GM18508 (cell line): ENCODE measurements around the gene SH3RF2.
"Not testable (repeated sequence)": the region's sequence is repeated elsewhere in the genome, so short reads cannot be mapped to it uniquely, and the experiment has no call there.

Experiments
- ATAC-seq: cut with Tn5 transposase; IDR thresholded peaks from one replicate; pipeline ENCODE4 v1.9.1; 2021; ENCODE audit warnings: moderate number of reproducible peaks; ENCODE audit not compliant: insufficient read depth, unreplicated experiment

The SH3RF2 gene

DNA sequence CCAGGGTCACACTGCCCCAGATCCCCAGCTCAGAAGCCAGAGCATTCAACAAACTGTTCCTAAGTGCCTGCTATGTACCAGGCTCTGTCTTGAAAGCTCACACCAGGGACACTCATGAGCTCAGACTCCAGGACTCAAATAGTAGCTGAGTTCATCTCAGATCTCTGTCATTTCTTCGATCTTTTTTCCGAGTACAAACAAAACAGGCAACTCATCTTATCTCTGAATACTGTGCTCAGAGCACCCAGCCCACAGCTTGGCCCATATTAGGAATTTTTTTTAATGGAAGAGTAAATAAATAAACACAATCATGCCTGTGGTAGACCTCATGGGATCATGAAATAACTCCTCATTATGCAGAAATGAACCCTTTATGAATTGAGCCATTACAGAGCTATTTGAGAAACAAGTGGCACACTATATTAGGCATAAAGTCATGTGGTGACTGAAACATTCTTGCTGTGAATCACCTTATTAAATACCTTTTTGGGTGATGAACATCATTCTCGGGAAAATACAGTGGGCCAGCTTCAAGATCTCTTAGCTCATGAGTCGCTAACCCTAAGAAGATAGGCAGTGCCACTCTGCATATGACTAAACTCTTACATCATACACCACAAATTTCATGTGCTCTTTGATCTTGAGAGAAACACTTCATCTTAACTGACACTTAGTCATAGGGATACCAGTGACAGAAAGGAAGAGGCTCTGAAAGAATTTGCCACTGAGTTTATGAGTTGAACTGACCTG, 9.9 kb downstream of the SH3RF2 start:
- peak; percentile 96 for ATAC-seq

DNA sequence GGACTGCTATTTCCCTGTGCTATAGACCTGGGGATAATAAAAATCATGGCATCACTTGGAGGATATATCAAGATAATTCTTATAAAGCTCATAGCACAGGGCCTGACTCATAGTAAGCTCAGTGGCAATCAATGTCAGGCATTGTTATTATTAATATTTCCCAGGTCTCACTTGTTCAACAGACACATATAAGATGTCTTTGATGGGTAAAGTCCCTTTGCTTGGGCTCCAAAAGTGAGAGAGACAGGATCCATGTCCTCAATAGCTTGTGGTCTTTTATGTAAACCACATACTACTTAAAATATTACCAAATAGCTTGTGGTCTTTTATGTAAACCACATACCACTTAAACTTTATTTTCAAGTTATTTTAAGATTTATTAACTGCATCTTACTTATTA, 11.2 kb downstream of the SH3RF2 start:
- no peak for ATAC-seq

DNA sequence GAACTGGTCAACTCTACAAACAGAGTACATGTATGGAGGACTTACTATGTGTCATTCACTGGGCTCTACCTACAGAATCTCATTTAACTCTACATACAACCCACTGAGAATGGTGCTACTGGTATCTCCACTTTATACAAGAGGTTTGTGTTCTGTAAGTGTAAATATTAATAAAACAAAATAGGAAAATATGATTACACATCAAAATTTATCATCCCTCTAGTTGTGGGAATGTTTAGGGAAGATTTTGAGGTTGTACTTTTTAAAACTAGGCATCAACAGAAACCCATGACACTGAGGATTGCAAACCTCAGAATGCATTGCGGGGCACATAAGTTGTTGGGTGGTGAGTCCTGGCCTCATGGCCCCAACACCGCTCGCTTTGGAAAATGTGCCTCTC, 11.7 kb downstream of the SH3RF2 start:
- no peak for ATAC-seq

DNA sequence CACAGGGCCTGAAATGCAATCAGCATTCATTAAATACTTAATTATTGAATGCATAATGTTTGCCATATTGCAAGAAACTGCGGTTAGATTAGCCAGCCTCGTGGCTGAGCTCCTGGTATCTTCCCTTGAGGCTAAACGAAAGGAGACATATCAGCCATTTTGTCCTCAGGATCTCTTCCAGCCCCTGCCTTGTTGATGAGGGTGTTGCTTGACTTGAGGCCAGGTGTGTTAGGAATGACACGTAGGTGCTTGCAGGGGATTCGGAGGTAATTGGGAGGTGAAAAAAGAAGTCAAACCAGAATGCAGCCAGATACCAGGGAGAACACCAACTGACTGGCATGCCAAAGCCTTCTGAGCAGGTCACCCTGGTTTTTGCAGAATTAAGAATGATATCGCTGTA, 12.5 kb downstream of the SH3RF2 start:
- no peak for ATAC-seq

DNA sequence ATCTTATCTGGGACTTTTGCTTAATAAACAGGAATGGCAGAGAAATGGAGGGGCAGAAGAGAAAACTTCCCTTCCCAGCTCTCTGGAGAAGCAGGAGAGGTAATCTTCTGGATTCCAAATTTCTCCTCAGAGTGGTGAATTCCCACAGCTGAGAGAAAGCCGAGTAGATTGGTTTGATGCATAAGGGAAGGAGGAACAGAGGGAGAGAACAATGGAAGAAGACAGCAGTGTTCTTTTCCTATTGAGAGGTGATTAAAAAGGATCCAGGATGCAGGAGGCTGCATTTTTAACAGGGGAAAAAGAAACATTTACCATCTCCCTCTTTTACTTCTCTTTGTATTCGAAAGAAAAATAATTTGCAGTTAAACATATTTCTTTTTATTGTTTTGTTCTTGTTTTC, 13.1 kb downstream of the SH3RF2 start:
- no peak for ATAC-seq

DNA sequence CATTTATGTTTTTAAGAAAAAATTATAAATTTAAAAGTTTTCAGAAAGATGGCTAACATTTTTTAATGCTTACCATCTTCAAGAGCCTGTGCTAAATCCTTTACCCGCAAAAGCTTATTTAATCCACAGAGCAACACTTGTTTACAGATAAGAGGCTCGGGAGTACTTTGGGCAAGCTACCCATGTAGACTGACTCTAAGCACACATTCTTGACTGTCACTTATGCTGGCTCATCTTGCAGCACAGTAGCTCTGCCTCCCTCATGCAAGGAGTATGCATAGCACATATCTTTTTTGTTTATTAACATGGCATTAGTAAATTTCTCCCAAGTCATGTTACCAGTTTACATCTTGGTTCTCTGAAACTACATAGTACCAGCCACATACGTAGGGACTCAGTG, 14.7 kb downstream of the SH3RF2 start:
- ATAC-seq: no peak

DNA sequence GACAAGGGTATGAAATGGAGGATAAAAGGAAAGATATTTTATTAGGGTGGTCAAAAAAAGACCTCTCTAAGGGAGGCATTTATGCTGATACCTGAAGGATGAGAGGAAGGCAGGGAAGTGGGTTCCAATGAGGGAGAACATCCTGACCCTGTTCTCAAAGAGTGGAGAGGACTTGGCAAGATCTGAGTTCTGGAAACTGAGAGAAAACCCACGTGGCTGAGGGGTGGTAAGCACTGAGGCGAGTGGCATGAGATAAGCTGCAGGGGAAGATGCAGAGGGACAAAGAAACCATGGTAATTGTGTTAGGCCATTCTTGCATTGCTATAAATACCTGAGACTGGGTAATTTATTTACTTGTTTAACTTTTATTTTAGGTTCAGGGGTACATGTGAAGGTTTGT, 16.8 kb downstream of the SH3RF2 start:
- no peak for ATAC-seq

DNA sequence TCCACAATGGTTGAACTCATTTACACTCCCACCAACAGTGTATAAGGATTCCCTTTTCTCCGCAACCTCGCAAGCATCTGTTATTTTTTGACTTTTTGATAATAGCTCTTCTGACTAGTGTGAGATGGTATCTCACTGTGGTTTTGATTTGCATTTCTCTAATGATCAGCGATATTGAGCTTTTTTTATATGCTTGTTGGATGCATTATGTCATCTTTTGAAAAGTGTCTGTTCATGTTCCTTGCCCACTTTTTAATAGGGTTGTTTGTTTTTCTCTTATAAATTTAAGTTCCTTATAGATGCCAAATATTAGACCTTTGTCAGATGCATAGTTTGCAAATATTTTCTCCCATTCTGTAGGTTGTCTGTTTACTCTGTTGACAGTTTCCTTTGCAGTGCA, 17.8 kb downstream of the SH3RF2 start:
- ATAC-seq: not testable (repeated sequence)

DNA sequence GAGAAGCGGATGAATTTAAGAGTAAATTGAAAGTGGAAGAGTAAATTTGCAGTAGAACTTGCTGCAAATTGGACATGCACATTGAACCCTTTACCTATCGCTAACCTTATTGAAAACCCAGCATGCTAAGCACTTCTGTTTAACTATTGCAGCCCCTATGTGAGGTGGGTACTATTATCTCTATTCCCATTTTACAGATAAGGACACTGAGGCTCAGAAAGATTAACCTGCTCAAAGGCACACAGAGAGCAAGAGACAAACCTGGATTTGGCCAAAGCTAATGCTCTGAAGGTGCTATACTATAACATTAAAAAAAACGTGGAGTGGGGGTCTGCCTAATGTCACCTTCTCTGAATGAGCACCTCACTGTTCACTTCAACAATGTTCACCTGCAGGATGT, 21.0 kb downstream of the SH3RF2 start:
- ATAC-seq: no peak

DNA sequence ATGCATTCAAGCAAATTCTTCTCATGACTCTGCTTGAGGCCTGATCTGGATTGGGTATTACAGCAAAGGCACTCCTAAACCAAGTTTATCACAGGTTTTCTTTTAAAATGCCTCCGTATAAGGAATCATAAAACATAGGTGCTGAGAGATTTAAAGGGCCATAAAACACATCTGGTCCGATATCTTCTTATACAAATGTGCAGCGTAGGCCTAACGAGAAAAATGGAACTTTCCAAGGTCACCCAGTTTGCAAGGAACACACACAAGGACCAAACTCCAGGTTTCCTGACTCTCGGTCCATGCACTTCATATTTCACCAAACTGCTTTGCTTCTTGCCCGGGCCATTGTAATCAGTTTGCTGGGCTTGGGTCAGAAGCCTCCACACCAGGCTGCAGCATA, 22.1 kb downstream of the SH3RF2 start:
- no peak for ATAC-seq

DNA sequence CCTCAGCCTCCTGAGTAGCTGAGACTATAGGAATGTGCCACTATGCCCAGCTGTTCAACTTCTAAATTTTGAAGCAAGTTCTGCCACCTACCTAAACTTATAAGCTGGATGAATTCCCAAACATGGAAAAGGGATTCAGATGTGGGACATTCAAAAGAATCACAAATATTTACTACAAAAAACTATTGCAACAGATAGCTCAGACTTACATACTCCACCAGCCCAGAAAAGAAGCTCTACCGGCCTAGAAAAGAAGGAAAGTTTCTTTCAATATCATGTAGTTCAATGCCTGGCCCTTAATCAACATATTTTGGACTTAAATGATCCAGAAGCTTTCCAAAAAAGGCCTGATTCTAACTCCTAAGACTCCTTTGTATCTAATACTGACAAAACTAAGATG, 23.8 kb downstream of the SH3RF2 start:
- no peak for ATAC-seq

DNA sequence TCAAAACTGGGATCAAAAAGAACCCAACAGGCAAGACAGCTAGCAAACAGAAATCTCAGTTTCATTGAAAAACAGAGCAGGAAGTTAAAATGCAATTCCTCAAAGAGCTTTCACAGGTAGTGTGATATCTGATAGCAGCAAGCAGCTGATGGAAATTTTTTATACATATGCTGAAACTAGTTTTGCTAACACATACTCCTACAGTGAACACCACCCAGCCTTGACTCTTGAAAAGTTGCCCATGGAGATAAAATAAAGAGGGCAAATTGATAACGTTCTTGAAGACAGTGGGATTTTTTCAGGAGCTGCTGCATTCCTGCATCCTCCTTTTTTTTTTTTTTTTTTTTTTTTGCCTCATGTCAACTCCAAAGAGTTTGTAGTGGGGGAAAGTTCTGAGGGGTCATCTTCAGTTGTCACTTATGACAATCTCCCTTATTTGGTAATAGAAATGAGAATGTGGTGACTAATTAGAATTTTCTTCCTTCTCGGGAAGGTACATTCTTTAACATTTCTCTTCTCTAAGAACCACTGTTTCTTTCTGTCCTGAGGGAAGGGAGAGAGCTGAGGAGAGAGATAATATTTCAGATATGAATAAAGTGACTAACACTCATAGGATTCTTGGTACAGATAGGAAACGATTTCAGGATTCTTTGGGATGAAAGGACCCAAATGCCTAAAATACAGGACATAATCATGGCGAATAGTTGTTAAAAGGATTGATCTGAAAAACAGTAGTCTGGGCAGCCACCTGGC, 24.6 kb downstream of the SH3RF2 start:
- no peak for ATAC-seq

DNA sequence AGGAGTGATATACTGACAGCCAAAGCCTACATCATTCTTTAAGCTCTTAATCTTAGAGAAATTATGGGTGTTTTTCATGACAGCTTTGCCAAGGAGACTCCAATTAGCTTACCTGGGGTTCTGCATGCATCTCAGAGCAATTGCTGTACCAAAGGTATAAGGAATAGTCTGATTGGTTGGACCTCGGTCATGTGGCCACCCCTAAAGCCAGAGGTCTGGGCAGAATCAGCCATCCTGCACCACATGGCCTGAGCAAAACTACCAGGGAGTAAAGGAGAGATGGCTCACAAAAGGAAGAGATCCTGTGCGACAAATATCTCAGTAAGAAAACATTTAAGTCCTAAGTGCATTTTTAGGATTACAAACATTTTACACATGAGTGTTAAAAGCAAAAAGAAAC, 25.6 kb downstream of the SH3RF2 start:
- no peak for ATAC-seq

DNA sequence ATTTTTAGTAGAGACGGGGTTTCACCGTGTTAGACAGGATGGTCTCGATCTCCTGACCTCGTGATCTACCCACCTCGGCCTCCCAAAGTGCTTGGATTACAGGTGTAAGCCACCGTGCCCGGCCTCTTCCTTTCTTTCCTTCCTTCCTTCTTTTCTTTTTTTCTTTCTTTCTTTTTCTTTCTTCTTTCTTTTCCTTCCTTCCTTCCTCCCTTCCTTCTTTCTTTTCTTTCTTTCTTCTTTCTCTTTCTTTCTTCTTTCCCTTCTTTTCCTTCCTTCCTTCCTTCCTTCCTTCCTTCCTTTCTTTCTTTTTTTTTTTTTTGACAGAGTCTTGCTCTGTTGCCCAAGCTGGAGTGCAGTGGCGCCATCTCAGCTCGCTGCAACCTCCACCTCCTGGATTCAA, 27.6 kb downstream of the SH3RF2 start:
- ATAC-seq: not testable (repeated sequence)

DNA sequence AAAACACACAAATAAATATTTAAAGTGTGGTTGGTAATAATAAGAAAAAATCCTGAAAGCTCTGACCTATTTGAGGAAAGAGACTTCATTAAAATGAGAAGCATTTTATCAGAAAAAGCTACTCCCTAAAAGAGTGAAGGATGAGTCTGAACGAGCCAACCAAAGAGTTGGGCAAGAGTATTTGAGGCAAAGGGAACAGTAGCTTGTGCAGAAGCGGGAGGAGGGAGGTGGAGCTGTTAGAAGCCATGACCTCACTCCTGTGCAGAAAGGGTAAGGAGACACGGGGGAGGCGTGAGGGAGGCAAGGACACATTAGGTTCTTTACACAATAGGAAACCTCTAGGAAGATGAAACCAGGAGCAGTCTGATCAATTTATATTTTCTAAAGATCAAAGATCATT, 29.4 kb downstream of the SH3RF2 start:
- no peak for ATAC-seq

DNA sequence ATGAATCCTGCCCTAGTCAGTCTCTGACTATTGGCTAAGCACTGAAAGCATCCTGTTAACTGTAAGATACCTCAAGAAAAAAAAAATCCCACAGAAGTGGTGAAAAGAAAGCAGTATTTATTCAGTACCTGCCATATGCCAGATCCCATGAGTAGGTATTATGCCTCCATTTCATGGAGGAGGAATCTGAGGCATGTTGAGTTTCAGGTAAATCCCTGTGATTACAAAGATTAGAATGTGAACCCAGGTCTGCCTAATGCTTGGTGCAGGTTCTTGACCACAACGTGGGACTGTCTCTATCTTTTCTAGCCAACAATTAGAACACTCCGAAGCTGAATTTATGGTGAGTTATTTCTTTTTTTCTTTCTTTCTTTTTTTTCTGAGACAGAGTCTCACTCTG, 30.9 kb downstream of the SH3RF2 start:
- ATAC-seq: no peak

DNA sequence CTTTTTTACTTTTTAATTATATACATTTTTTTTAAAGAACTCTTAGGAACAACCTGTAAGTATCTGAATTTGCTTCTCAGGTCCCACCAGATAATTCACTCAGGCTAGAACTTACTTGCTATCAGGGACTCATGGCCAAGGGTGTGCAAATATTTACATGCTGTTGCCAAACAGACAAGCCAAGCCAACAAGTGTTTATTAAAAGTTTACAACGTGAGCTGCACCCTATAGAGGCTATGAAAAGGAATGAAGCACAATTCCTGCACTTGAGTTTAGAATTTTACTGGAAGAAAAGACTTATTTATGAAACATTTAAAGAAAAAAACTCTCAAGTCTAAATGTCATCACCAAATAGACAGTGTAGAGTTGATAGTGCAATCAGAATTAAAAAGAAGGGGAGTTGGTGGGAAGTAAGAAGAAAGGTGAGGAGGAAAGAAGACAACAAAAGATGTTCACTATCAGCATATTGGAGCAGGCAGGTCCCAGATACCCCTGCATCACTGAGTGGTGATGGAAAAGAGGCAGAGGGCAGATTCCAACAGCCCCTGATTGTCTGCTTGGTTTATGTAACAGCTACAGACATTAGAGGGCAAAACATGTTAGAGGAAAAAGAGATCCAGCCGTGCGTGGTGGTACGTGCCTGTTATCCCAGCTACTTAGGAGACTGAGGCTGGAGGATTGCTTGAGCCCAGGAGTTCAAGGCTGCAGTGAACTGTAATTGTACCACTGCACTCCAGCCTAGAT, 32.8 kb downstream of the SH3RF2 start:
- no peak for ATAC-seq

DNA sequence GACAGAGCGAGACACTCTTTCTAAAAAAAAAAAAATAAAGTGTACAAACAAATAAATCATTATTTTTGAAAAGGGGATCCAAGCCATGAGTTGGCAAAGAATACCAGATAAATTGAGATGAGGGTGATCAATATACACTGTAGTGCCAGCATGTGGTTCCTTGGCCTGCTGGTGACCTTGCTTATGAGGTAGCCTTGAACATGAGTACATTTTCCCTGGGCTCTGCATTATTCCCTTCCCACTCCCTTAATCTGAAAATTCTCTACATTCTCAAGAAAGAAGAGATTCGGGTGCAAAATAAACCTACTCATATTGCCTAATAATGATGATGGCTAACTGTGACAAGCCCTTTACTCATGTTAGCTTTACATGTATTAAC, 33.3 kb downstream of the SH3RF2 start:
- no peak for ATAC-seq

DNA sequence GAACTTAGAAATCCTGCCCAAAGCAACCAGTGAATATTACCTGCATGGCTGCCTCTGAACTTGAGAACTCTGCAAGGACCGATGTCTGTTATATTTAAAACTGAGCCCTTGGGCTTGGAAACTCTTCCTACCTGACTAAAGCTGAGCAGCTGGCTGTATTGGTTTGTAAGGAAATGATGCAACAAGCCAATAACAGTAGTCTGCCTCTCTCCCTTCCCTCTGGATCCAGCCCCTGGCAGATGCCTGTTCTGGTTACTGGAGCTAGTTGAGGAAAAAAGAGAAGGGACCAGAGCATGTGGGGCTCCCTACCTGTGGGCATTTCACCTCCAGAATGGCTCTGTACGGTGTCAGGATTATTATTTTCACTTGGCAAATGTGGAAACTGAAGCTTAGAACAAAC, 34.7 kb downstream of the SH3RF2 start:
- ATAC-seq: no peak

DNA sequence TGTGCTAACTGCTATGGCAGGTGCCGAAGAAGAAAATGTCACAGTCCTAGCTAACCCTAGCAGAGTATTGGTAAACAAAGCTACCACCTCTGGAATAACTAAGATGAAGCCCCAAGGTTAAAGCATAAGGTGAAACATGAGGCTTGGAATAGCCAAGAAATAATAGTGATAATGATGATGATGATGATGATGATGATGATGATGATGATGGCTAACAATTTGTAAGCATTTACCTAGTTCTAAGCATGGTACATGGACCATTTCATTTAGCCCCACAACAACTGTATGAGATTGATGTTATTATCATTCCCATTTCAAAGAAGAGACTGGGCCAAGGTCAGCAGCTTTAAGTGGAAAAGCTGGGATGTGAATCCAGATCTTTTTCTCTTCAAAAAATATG, 35.3 kb downstream of the SH3RF2 start:
- ATAC-seq: no peak

DNA sequence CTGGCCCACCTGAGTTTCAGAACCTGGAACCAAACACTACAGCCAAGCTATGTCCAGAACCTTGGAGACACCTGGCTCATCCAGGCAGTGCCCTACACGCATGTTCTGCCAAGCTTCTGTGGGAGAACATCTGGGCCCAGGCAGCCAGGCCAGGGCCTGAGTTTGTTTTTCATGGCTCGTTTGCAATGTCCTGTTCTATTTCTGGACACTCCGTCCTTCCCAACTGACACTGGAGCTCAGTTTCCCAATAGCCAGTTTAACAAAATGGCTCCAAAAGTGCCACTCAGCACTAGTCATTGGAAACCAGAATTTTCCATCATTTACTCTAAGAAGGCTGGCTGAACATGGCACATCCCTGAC, 38.6 kb downstream of the SH3RF2 start:
- no peak for ATAC-seq
